Measurements from ENCODE around the gene PRKG1. TPM values are rescaled to one million over a fixed set of nuclear protein-coding genes. Genes with fewer than 3 reads are reported as not detected.
A peak's percentile ranks its signal among the peaks of the same experiment; 100 is the strongest.

Gene PRKG1
- total and polyA plus RNA-seq, 2 of the 8 experiments (the other 6 are each of a cell fraction or from before 2014, with no cell fraction given), result 4.2 to 15.2 TPM

DNA sequence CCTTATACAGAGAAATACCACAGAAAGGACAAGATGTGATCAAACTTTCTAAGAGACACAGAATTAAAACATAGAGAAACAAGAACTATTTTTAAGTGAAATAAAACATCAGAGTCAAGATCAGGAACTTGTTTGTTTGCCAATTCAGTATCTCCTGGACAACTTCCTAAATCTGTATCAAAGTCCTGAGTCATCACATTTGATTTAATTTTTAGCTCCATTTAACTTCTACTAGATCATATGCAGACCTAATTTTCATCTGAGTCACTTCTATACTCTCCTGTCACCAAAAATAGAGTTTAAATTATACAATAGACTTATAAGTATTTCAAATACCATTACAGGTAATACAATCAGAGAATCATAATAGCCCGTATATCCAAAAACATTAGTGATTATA lies 268.1 kb downstream of the PRKG1 start:
- Histone ChIP-seq H4K91ac (replicated peaks; ENCODE audit: insufficient read length, low read length) (no peak overlapping the region), H3K9ac (replicated peaks in 1 of 4; ENCODE audit: extremely low read depth in 1 of 4, low read depth in 3 of 4, low read length in 3 of 4) (no peak overlapping the region), H2BK15ac (ENCODE audit: low read length) (no peak overlapping the region), H3K9me3 (ENCODE audit: insufficient read depth in 2 of 2, low read depth in 1 of 2, low read length in 1 of 2) (no peaks in the 10 kb centered on the region), H3K18ac (ENCODE audit: extremely low read depth, low read length) (no peak overlapping the region), H4K8ac (ENCODE audit: extremely low read depth, insufficient read depth, low read length) (no peak overlapping the region), H3K23ac (ENCODE audit: insufficient read length) (no peak overlapping the region), H2AK5ac (ENCODE audit: low read depth, low read length) (no peak overlapping the region), H3K4ac (replicated peaks; ENCODE audit: insufficient read length, low read depth, low read length) (no peak overlapping the region), H2BK5ac (ENCODE audit: low read depth, low read length) (no peak overlapping the region), H4K5ac (ENCODE audit: insufficient read length, low read depth, low read length) (no peak overlapping the region), H3K79me2 (ENCODE audit: control insufficient read depth in 1 of 2, insufficient read depth in 2 of 2, low read length in 2 of 2) (no peaks in the 10 kb centered on the region), H3K27me3 (replicated peaks in 1 of 4; ENCODE audit: control insufficient read depth in 3 of 4, extremely low read depth in 1 of 4, insufficient read depth in 3 of 4, low read length in 3 of 4) (peaks cover 0 to 1% (median 0%) of the 10 kb centered on the region in 4 experiments; a peak in 1 of 7 replicates), H3K27ac (ENCODE audit: low read depth, low read length) (no peak overlapping the region), H3K79me1 (ENCODE audit: low read depth, low read length) (no peaks in the 10 kb centered on the region), H3K4me3 (ENCODE audit: extremely low read depth in 1 of 4, insufficient read depth in 2 of 4, low read depth in 3 of 4, low read length in 4 of 4) (no peak overlapping the region), H4K20me1 (replicated peaks in 1 of 2; ENCODE audit: control insufficient read depth in 1 of 2, insufficient read depth in 2 of 2, low read length in 2 of 2) (no peaks in the 10 kb centered on the region), H3K23me2 (ENCODE audit: low read depth, low read length) (no peaks in the 10 kb centered on the region), H3K4me2 (ENCODE audit: insufficient read depth in 1 of 2, low read depth in 2 of 2, low read length in 2 of 2) (no peak overlapping the region), H3K4me1 (replicated peaks in 1 of 4; ENCODE audit: control insufficient read depth in 3 of 4, insufficient read depth in 4 of 4, low read length in 3 of 4) (peaks cover 0 to 3% (median 0%) of the 10 kb centered on the region in 4 experiments; a peak in 1 of 7 replicates), H2BK120ac (replicated peaks; ENCODE audit: low read depth, low read length) (no peak overlapping the region), H2BK12ac (ENCODE audit: low read depth, low read length) (no peak overlapping the region), H3K14ac (ENCODE audit: insufficient read length) (no peak overlapping the region), H2AFZ (ENCODE audit: low read length) (no peak overlapping the region), H2BK20ac (ENCODE audit: low read length) (no peak overlapping the region), H3K36me3 (ENCODE audit: control insufficient read depth in 2 of 4, insufficient read depth in 4 of 4, low read length in 3 of 4) (no peaks in the 10 kb centered on the region), H3K56ac (replicated peaks; ENCODE audit: insufficient read length, low read depth, low read length) (no peak overlapping the region)
- WGBS, 2 experiments (ENCODE audit: extremely low coverage in 1 of 2, insufficient coverage in 1 of 2, insufficient read length in 1 of 2, insufficient replicate concordance in 2 of 2, low coverage in 1 of 2, low lambda C conversion rate in 2 of 2, missing lambda C conversion rate in 1 of 2), result 96% methylated on average over 1 of the region's 1 CpG; no CpG with 5 or more reads in 1 of the 2 experiments
- CTCF ChIA-PET (ENCODE audit: partially characterized antibody), result no interaction called here
- TF ChIP-seq MAFK (IDR thresholded peaks at IDR 0.05; ENCODE audit: low read depth, low read length) (peak; percentile 25; the same call in 1 of the 2 replicates), SIX5 (IDR thresholded peaks at IDR 0.05; ENCODE audit: low read depth, low read length) (no peak), JUND (IDR thresholded peaks at IDR 0.05; ENCODE audit: low read length) (no peak), SP4 (IDR thresholded peaks at IDR 0.05; ENCODE audit: low read length) (no peak), SP1 (IDR thresholded peaks at IDR 0.05; ENCODE audit: low read depth, low read length) (no peak)
- DNase-seq (ENCODE audit: low read depth in 1 of 2, low spot score in 2 of 2), result no peak
- FAIRE-seq, result no peak
- POLR2A ChIA-PET (ENCODE audit: partially characterized antibody), result no interaction called here

All from H1 (cell line).